OCI-LY7 (cell line): ENCODE data around the gene CNTN1.

Experiments
- EZH2phosphoT487 ChIP-seq: fragments of 200-600 bp; sonication (generic); IDR thresholded peaks from 2 replicates; pipeline ENCODE4 v1.6.1; 2018; ENCODE audit warnings: low read depth, borderline replicate concordance, mild to moderate bottlenecking, mixed run types, antibody characterized with exemption, low read length, moderate library complexity, mixed read lengths
- TF ChIP-seq, protein P1 (sequence below): fragments of 200-600 bp; sonication (generic); conservative IDR thresholded peaks from 2 replicates; pipeline ENCODE4 v1.5.1; 2014; ENCODE audit warnings: mild to moderate bottlenecking, antibody characterized with exemption, low read length, moderate library complexity, mixed read lengths

DNA sequence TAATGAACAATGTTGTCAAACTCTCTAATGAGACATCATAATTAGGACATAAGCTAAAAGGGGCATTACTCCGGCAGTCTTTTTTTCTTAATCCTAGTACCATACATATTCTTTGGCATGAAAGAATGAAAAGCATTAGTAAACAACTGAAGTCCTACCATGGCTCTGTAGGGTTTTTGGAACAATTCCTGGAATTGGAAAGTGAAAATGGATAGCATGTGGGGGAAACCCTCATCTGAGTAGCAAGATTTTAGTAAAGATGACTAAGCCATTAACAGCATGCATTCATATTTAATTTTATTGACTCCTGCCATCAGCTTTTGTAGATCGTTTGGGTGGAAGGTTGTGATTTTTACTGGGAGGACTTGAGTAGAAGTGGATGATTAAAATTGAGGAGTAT lies 279.7 kb downstream of the CNTN1 start:
- TF ChIP-seq, protein P1, sequence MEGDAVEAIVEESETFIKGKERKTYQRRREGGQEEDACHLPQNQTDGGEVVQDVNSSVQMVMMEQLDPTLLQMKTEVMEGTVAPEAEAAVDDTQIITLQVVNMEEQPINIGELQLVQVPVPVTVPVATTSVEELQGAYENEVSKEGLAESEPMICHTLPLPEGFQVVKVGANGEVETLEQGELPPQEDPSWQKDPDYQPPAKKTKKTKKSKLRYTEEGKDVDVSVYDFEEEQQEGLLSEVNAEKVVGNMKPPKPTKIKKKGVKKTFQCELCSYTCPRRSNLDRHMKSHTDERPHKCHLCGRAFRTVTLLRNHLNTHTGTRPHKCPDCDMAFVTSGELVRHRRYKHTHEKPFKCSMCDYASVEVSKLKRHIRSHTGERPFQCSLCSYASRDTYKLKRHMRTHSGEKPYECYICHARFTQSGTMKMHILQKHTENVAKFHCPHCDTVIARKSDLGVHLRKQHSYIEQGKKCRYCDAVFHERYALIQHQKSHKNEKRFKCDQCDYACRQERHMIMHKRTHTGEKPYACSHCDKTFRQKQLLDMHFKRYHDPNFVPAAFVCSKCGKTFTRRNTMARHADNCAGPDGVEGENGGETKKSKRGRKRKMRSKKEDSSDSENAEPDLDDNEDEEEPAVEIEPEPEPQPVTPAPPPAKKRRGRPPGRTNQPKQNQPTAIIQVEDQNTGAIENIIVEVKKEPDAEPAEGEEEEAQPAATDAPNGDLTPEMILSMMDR, result no peak
- TF ChIP-seq EZH2phosphoT487, result no peak
